PFSK-1 (cell line): Measurements from ENCODE around the gene PRDM2.

Source experiments
- FOXP2 ChIP-seq: optimal IDR thresholded peaks from 2 replicates; pipeline ENCODE3; 2011; ENCODE audit warnings: borderline replicate concordance, control low read depth, inconsistent platforms; ENCODE audit not compliant: insufficient read depth; ENCODE audit errors: extremely low read length, extremely low read depth
- POLR2AphosphoS5 ChIP-seq: IDR thresholded peaks from 2 replicates; pipeline ENCODE4 v1.6.1; 2012; ENCODE audit warnings: low read depth, mild to moderate bottlenecking, control low read depth, low read length, moderate library complexity
- SIN3A ChIP-seq: IDR thresholded peaks from 2 replicates; pipeline ENCODE4 v1.6.1; 2012; ENCODE audit warnings: mild to moderate bottlenecking, low read length, moderate library complexity, borderline replicate concordance; ENCODE audit not compliant: insufficient read depth
- TAF1 ChIP-seq: IDR thresholded peaks from 2 replicates; pipeline ENCODE4 v1.6.1; 2012; ENCODE audit warnings: low read length, control low read depth, borderline replicate concordance; ENCODE audit not compliant: insufficient read depth
- TF ChIP-seq, protein P1 (sequence below), 2 experiments: IDR thresholded peaks; 2 replicates each; pipeline versions ENCODE4 v1.6.1 to v1.8.0; 2011 to 2012; ENCODE audit warnings: low read depth in 2 of 2, low read length in 2 of 2, control low read depth in 1 of 2, inconsistent platforms in 1 of 2, mild to moderate bottlenecking in 1 of 2, moderate library complexity in 1 of 2; ENCODE audit not compliant: insufficient read depth in 1 of 2

The PRDM2 gene

DNA sequence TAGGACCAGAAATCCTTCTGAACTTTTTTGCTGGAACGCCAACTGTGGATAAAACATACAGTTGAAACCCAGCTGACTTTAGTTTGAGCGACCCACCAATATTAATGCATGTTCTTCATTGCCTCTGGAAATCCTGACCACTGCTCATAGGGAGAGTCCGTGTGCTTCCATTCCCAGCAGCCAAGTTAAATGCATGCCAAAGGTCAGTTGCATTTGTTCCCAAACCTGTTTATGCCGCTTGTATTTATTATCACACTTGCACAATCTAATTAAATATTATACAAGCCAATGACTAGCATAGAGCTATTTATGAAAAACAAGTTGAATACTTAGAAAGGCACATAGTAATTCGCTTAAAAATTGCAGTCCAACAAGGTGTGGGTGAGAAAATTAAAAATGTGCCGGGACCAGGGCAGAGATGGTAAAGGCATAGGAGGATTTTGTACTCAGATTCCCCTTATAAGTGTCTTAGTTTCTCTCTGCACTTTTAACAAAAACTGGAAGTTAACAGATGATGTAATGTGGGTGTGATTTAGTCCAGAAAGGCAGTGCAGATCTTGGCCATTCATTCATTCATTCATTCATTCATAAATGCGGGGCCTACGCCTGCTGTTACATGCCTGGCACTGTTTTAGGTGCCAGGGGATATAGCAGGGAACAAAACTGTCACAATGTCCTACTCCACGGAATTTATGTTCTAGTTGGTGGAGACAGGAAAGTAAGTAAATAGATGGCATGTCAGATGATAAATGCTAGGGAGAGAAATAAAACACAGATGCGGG, 99.7 kb downstream of the PRDM2 start:
- TF ChIP-seq FOXP2 (no peak), TAF1 (no peak), POLR2AphosphoS5 (no peak), SIN3A (no peak)
- TF ChIP-seq, protein P1, sequence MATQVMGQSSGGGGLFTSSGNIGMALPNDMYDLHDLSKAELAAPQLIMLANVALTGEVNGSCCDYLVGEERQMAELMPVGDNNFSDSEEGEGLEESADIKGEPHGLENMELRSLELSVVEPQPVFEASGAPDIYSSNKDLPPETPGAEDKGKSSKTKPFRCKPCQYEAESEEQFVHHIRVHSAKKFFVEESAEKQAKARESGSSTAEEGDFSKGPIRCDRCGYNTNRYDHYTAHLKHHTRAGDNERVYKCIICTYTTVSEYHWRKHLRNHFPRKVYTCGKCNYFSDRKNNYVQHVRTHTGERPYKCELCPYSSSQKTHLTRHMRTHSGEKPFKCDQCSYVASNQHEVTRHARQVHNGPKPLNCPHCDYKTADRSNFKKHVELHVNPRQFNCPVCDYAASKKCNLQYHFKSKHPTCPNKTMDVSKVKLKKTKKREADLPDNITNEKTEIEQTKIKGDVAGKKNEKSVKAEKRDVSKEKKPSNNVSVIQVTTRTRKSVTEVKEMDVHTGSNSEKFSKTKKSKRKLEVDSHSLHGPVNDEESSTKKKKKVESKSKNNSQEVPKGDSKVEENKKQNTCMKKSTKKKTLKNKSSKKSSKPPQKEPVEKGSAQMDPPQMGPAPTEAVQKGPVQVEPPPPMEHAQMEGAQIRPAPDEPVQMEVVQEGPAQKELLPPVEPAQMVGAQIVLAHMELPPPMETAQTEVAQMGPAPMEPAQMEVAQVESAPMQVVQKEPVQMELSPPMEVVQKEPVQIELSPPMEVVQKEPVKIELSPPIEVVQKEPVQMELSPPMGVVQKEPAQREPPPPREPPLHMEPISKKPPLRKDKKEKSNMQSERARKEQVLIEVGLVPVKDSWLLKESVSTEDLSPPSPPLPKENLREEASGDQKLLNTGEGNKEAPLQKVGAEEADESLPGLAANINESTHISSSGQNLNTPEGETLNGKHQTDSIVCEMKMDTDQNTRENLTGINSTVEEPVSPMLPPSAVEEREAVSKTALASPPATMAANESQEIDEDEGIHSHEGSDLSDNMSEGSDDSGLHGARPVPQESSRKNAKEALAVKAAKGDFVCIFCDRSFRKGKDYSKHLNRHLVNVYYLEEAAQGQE (IDR thresholded peaks at IDR 0.05; ENCODE audit: insufficient read depth in 1 of 2, low read depth in 2 of 2, low read length in 2 of 2), result no peak

DNA sequence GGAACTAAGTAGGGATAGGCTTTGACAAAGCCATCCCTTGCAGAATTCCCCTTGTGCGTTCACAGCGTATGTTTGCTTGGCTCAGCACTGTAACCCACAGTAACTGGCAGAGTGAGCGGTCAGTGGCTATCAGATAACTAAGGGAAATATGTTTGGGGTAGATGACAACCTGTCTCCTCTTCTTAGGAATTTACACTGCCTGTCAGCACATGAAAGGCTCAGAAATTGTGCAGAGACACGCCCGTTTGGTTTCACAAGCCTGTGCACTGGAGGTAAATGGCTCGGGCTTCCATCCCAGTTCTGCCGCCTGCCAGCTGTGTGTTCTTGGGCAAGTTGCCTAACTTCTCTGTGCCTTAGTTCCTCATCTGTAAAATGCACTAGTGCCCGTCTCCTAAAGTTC, 101.2 kb downstream of the PRDM2 start:
- TF ChIP-seq, protein P1 (IDR thresholded peaks at IDR 0.05; ENCODE audit: insufficient read depth in 1 of 2, low read depth in 2 of 2, low read length in 2 of 2), result no peak
- TF ChIP-seq POLR2AphosphoS5, result no peak
- TF ChIP-seq SIN3A, result no peak
- no peak for TF ChIP-seq TAF1
- TF ChIP-seq FOXP2, result no peak

DNA sequence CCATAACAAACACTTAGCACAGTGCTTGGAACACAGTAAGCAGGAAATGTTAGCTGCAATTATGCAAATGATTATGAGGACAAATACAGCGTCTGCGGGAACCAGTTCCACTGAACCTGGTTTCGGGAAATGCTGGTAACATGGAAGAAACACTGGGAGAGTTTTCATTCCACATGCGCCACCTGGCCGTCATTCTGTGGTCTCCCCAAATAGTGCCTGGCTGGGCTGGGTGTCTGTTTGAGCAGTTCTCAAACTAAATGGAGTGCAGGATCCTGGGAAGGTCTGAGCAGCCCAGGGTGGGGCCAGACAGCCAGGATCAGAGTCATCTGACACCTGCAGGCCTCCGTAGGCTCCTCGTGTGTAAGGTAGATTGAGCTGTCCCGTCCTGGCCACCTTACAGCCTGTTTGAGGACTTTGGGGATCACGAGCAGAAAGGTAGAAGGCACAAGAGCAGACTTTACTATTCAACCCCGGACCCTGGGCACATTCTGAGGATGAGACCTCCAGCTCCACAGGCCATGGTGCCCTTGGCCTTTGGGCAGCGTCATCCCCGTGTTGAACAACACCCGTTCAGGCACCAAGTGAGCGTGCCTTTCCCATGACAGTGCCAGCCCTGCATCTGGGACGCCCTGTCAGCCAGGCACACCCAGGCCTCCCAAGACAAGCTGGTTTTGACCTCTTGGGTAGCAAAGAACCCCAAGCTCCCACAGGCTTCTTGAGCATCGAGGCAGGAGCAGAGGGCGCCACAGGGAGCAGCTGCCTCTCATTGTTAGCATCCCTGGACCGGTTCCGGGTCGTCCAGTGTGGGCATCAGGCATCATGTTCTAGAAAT, 101.9 kb downstream of the PRDM2 start:
- no peak for TF ChIP-seq FOXP2
- TF ChIP-seq, protein P1 (IDR thresholded peaks at IDR 0.05; ENCODE audit: insufficient read depth in 1 of 2, low read depth in 2 of 2, low read length in 2 of 2), result no peak
- TF ChIP-seq POLR2AphosphoS5, result no peak
- TF ChIP-seq TAF1, result no peak
- TF ChIP-seq SIN3A, result no peak

DNA sequence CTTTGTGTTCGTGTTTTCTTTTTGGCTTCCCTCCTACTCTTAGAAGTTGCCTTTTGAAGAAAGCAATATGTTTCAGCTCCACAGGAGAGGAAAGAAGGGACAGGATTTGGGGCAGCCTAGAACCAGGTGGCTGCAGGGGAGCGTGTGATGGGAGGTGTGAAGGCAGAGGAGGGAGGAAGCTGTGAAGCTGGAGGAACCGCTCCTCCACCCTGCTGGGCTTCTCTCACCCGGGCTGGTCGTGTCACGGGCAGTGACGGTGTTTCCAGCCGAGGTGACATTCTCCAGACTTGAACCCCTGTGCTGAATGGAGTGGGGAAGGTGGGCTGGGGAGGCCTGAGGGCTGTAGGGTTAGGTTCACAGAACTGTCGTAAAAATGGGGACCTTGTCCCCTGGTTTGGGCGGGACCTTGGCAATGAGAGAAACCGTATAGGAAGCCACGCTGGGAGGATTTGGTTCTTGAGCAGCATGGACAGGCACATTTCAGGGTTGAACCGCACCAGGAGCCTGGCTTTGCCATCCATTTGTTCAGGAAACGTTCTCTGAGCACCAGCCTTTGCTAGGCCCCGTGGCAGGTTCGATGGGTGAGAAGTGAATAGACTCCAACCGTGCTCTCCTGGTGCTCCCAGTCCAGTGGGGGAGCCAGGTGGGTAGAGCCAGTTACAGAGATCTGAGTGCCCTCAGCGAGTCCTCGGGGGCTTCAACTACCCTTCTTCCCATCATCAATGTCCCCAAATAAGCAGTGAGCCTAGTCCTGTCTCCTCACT, 103.0 kb downstream of the PRDM2 start:
- TF ChIP-seq TAF1 (no peak), POLR2AphosphoS5 (no peak), FOXP2 (no peak), SIN3A (no peak)
- TF ChIP-seq, protein P1 (IDR thresholded peaks at IDR 0.05; ENCODE audit: insufficient read depth in 1 of 2, low read depth in 2 of 2, low read length in 2 of 2), result no peak
